HG03460 (cell line): ENCODE measurements around the gene TRPM1.

Source experiments
- ATAC-seq: cut with Tn5 transposase; IDR thresholded peaks from one replicate; pipeline ENCODE4 v1.9.1; 2021; ENCODE audit not compliant: unreplicated experiment

The TRPM1 gene

DNA sequence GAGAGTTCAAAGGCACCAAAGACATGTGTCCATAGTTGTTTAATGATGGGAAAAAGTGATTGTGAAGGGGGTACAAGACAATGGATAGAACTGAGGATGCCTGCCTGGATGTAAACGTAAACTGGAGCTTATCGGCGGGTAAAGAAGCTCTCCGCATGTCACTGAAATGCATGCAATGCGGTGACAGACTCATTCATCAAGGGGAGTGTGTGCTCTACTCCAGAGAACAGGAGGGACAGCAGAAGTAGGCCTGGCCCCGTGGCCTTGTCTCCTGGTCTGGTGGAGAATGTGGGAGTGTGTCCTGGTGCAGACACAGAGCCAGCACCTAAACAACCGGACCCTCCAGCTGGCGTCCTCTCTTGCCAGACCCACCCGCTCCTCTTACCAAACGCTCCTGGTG is 50.6 kb downstream of the TRPM1 start:
- ATAC-seq = no peak

DNA sequence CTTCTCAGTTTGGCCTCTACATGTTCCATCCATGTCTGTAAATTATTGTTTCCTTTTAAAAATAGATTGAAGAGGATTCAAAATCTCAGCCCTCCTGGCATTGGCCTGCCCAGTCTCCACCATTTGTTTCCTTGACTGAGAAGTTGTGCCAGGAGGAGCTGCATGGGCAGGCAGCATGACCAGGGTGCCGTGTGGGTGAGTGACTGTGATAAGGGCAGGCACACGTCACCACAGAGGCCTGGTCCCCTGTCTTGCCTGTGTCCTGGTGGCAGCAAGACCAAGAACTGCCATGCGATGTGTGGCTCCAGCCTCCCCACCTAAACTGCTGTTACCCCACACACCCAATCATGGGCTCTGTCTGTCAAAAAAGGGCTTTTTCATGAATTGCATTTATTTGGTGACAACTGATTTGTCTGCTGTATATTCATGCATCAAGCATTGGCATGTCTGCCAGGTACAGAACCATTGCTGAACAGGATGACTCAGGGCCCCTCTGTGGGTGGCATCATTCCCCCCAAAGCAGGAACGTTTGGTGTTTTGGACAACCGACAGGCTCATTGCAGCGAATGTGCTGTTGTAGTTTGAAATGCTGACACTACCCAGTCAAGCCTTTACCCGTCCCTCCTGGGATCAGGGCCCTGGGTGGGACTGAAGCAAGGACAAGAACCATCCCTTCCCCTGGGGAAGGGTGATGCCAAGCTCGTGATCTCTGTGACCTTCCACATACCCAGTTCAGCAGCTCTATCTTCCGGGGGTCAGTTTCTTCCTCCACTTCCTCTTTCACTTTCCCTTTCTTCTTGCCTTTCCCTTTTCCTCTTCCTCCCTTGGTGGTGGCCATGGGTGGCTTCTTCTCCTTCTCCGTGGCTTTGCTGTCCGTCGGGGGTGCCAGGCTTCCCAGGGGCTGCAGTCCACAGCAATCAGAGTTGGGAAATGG is 51.6 kb downstream of the TRPM1 start:
- no peak for ATAC-seq

DNA sequence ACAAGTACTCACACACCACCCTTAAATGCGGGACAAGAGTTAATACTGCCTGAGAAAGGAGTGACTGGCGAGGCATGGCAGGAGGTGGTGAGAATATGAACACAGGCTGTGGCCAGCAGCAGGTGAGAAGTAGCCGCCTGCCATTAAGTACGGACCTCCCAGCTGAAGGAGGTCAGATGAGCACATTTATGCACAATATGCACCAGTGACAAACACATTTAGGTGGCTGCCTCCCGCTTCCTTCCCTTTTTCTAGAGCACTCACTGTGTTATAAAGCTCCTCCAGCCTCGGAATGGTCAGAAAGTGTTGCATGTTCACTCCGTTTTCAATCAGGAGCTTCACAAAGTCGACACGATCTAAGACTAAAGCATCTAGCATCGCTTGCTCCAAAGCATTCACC is 52.4 kb downstream of the TRPM1 start:
- no peak for ATAC-seq

DNA sequence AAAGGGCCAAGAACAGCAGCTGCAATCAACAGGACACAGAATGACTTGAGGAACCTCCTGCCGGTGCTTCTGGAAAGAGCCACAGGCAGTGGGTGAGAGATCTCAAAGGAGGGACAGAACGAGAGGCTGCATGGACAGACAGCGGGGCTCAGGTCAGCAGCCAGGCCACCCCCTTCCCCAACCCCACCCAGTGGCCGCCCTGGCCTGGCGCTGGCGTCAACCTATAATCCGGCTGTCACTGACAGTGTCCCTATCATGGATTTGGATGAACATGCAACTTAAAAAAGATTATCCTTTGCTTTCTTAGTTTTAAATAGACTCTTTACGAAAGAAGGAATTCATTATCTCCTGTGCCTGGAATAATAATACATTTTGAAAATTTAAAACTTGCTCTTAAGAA is 54.1 kb downstream of the TRPM1 start:
- ATAC-seq = no peak

DNA sequence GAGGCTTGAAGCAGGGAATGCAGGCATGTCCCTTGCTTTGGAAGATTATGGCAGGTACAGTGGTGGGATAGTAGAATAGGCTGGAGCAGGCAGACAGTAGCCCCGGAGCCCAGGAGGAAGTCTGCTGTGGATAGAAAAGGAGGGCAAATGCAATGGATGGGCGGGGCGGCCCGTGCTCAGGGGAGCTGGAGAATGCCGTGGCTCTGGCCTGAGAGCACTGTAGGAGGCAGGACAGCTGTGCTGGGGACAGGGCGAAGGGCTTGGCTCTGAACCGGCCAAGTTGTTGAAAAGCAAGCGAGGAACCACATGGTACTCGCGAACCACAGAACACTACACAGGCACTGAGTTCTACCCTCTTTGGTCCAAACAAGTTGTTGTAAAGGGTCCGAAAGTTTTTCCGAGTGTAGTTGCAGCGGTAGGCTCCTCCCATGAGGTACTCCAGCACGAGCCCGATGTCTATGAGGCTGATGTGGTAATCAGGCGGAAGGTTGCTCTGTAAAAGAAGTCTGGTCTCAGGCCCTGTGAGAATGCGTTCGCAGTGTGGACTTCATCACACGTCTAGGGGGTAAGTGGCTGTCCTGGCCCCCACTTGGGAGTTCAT is 54.7 kb downstream of the TRPM1 start:
- ATAC-seq = no peak

DNA sequence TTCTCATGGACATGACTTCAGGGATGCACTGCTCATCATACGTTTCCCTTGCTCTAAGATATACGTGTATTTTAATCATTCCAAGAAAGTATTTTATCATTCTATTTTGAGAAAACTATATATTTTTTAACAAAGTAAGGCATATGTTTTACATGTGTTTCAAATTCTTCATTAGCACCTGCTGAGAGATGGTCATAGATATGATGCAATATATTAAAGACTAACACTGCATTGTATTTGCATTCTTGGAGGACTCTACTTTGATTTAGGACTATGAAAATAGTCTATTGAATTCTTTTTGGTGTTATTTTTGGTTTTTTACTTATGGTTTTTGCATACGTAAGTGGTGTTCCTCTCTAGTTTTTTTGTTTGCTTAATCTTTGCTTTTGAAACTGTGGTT is 55.9 kb downstream of the TRPM1 start:
- no peak for ATAC-seq

DNA sequence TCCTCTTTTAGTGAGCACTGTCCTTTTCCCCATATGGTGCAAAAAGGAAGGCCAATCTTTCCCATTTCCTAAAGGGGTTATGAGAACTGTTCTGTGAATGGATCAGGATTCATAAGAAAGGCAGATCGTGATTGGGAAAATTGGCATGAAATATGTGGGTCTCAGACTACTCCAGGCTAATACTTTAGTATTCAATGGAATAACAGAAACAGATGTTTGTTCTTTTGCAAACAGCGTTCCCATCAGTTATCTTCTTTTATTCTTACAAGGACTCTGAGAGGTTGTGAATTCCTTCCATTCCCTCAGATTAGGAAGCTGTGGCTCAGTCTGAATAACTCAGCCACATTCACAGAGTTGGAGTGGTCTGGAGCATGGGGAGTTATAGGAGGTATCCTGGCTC is 58.8 kb downstream of the TRPM1 start:
- ATAC-seq = no peak

DNA sequence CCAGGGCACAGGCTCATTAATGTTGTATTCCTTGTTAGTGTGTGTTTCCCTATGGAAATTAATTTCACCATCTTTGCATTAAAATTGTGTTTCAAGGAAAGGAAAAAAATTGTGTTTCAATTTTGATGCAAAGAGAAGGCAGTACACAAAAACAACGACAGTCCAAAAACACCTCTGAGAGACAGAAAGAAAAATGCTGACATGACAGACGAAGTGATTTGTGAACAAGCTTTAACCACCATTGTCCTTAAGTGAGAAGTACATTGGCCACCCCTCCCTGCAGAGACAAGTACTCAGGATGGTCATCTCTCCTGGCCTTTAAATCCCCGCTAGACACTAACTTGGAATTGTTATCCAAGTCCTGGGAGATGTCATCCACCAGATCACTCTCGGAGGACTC is 59.9 kb downstream of the TRPM1 start:
- no peak for ATAC-seq

DNA sequence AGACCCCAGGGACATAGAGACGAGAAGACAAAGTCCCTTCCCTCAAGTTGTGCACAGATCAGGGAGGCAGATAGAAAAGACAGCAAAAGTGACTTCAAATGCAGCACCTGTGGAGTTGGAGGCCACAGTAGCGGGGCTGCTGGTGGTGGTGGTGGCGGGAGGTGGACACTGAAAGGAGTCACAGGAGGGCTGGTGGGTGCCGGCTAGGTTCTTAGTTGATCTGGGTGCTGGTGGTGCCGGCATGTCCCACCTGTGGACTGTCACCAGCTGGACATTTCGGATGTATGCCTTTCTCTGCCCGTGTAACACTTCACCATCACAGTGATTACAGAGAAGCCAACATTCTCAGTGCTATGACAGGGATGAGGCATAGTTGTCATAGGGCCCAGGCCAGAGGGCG is 60.9 kb downstream of the TRPM1 start:
- ATAC-seq = no peak

DNA sequence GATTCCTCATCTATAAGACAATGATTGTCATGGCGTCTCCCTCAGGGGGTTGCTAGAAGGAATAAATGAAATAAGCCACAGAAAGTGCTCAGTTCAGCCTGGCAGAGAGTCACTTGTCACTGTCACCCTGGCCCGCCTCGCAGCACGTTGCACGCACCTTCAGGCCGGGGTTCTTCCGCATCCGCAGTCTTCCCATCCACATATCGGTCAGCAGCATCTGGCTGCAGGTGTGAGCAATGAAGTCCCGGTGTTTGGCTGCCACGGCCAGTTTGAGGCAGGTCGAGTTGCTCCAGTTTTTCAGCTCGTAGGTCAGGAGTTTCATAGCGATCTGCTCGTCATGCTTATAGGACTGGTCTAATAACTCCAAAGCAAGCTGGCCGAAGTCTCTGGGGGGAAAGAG is 61.6 kb downstream of the TRPM1 start:
- no peak for ATAC-seq

DNA sequence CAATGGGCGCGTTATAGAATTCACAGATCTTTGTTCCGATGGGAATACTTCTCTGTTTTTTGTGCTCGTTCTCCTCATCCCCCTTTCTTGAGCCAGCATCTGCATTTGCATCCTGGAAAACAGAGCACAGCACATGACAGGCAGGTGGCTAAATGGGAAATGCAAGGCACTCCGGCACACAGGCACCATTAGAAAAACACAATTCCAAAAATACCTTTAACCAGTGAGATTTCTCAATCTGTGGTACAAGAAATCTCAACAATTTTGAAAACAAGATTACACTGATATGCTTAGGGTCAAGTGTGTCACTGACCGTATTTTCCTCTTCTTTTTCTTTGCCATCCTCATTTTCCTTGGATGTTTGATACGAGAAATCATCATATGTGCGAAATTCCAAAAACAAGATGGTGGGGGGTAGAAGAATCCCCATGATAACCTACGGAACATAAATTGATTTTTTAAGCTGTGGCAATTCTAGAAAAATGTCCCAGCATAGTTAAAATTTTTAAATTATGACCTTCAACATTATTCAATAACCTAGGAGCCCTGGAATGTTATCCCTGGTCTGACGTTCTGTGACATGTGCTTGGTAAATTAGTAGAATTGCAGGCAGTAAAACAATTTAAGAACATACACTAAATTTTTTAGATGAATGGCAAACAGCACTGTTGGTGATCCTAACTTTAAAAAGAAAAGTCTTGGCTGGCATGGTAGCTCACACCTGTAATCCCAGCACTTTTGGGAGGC is 63.6 kb downstream of the TRPM1 start:
- ATAC-seq = no peak

DNA sequence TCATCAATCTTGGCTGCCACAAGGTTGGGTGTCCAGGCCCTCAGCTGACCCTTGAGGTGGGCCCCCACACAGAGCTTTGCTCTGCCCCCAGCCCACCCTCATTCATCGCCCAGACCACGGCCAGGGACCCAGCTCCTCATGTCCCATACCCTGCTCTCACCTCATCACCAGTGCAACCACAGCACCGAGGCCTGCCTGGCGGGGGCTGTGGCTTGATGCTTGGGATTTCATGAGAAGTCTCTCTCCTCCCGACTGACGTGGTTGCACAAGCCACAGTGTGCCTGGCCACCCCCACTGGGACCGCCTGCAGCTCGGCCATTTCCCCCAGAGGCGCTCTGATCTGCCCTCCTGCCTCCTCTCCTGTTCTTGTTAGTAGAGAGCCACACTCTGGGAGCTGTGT is 64.7 kb downstream of the TRPM1 start:
- ATAC-seq = no peak

DNA sequence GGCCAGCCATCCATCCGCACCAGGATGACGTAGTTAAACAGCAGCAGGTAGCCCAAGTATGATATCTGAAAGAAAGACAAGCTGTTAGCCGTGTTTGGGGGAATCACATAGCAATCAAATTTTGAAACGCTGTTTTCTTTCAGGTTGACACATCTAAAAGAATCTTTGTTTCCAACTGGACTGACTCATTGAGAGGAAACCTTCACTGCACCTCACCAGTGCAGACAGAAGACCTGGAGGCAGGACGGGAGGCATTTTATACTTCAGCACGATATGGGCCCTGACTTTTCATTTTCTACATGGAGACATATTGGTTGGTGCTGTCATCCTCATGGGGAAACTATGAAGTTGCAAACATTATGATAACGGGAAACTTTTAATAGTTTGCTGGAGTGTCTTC is 65.9 kb downstream of the TRPM1 start:
- ATAC-seq = no peak

DNA sequence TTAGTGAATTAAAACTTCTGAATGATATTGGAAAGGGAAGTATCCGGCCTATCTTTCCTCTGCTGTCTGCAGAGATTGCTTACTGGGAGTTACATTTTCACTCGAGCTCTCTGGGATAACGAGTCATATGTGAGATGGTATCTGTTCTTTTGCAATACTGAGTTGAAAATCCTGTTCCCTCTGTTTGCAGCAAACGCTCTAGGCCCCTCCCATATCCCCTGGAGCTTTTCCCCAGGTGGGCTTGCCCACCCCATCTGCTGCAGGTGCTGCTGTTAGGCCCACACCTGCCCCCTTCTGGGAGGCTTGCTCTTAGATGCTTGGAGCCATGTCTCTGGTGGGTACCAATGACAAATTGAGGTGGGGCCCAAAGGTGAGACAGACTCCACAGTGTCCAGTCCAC is 67.4 kb downstream of the TRPM1 start:
- ATAC-seq = no peak

DNA sequence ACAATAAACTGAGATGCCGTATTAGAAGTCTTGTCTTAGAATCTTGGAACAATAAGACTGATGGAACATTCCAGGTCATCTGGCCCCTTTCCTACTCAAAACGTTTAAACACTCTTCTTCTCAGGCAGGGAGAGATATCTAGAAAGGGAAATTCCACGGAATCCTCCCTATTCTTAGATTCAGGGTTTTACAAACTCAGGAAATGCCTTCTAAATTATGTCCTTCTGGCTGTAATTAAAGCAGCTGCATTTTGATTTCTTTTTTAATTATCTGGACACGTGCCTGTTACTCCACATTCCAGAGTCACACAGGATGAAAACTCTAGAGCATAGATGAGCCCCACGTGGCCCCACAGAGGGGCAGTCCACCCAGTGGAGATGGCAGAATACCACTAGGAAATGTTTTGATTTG is 68.6 kb downstream of the TRPM1 start:
- ATAC-seq = no peak

DNA sequence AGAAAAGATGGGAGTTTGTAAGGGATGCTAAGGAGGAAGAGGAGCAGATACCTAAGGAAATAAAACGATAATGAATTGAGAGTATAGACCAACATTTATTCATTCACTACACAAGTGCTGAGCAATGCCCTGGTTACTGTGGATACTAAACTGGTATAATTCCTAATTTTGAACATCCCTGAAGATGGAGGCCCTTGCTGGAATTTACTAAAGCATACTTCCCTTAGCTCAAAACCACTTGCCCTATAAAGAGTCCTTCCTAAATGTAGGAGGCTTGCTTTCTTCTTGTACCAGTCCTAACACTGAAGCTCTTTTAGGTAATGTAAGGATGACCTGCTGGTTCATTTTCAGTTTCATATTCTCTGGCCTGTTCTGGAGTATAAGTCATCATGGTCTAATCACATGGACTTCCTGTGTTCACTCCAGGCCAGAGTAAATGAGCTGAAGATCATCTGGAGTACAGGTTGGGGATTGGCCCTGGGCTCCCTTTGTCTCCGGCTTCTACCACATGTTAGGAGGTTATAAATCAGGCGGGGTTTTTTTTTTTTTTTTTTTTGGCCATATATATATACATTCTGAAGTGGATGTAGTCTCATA is 70.0 kb downstream of the TRPM1 start:
- peak; percentile 94 for ATAC-seq

DNA sequence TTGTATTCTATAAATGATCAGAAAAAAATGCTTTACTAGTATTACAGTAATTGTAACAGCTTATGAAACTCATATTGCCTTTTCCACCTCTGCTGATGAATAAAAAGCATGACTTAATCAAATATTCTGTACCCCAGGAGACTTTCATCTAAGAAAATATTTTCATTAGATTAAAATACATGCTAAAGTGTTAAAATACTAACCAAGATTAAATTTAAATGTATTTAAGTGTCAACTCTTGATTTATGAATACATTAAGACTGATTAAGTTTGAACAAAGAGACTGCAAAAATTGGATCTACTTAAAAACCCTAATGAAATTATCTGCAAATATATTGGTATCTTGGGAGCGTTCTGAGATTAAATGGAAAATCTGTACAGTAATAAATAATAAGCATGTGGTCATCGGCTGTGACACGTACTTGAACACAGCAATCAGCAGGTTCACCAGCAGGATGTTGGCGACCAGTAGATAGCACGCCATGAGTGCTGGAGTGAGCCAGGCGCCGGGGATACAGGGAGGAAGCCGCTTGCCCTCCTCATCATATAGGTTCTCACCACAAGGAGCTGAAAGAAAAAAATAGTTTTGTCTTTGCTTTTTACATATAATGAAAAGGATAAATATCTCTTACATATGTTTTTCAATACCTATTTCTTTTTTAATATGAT is 73.5 kb downstream of the TRPM1 start:
- ATAC-seq = no peak

DNA sequence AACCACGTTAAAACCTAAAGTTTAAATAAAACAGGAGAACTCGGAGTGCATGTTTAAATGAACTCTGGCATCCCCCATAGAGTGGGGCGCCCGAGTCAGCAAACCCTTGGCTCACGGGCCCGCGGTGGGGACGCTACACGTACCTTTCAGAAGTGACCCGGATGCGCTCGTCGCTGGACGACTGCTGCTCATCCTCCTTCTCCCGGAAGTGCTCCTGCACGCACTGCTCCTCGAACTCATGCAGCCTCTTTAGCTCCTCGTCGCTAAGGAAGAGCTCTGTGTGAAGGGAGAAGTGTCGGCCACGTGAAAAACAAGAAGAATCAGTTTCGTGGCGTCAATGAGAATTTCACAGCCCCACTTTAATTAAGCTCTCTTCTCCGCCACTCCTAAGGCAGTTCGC is 75.5 kb downstream of the TRPM1 start:
- no peak for ATAC-seq

DNA sequence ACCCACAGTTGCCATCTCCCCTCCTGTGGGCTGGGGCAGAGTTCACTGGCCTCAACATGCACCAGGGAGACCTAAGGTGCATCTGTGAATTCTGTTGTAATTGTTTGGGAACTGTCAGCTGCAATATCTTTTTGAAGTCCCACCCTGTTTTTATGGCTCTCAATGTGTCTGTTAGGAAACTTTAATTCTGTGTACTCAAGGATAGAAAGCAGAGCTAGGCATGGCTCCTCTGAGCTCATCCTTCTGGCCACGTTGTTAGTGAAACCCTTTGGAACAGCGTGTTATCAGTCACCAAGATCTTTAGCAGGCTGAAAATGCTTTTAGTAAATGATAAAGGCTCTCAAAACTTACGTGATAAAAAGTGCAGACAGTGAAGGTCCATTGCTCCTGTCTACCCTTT is 76.5 kb downstream of the TRPM1 start:
- no peak for ATAC-seq

DNA sequence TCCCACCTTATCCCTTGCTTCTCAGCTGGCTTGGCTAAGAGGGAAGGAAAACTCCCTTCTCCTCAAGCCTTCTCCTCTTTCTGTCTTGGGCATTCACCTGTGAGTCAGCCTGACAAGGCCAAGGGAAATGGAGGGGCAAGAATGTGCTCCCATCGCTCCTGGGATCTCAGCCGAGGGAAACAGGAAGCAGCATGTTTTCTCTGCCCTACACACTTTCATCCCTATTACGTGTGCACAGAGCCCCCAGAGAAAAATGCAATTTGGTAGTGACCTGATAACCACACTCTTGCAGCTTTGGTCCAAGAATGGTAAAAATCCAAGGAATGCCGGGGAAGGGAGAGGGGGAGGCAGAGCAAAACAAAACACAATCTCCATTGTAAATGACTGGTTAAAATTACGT is 77.2 kb downstream of the TRPM1 start:
- ATAC-seq = no peak

DNA sequence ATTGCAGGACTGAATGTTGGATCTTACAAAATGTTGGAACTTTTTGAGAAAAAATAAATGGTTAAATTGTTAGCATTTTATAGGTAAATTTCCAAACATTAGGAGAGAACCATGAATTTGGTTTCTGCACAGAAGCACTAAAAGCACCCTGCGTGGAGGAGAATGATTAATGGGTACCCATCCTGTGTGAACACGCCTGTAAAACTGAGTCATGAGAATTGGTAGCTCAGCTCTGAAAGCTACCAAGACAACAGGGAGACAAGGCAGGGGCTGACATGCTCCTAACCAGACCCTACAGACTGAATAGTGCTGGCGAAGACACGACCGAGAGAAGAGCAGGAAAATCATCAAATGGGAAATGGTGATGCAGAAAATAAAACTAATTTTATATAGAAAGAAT is 77.7 kb downstream of the TRPM1 start:
- ATAC-seq = no peak
